ENCODE data around the gene NAGK. TPM values are rescaled to one million over a fixed set of nuclear protein-coding genes. Genes with fewer than 3 reads are reported as not detected.
"Not testable (repeated sequence)": the region's sequence is repeated elsewhere in the genome, so short reads cannot be mapped to it uniquely, and the experiment has no call there.

Gene NAGK
- total RNA-seq, 1 donor from 2014 or later = 102 TPM

GRCh38 chr2:71092491-71093260 is 24.2 kb downstream of the NAGK start:
- peaks cover 35% of the 10 kb centered on the region for H3K27me3 Mint-ChIP-seq
- H3K36me3 Mint-ChIP-seq; DNase-seq (ENCODE audit: extremely low spot score, unreplicated experiment); H3K27ac Mint-ChIP-seq; H3K9me3 Mint-ChIP-seq; H3K4me1 Mint-ChIP-seq (ENCODE audit: unreplicated experiment); H3K4me3 Mint-ChIP-seq: not testable (repeated sequence)

GRCh38 chr2:71100195-71100964 is 31.9 kb downstream of the NAGK start:
- no peak for DNase-seq (ENCODE audit: extremely low spot score, unreplicated experiment)
- H3K36me3 Mint-ChIP-seq = no peaks in the 10 kb centered on the region
- peaks cover 3% of the 10 kb centered on the region for H3K27me3 Mint-ChIP-seq
- H3K4me3 Mint-ChIP-seq = no peak overlapping the region
- TF ChIP-seq, protein P1, sequence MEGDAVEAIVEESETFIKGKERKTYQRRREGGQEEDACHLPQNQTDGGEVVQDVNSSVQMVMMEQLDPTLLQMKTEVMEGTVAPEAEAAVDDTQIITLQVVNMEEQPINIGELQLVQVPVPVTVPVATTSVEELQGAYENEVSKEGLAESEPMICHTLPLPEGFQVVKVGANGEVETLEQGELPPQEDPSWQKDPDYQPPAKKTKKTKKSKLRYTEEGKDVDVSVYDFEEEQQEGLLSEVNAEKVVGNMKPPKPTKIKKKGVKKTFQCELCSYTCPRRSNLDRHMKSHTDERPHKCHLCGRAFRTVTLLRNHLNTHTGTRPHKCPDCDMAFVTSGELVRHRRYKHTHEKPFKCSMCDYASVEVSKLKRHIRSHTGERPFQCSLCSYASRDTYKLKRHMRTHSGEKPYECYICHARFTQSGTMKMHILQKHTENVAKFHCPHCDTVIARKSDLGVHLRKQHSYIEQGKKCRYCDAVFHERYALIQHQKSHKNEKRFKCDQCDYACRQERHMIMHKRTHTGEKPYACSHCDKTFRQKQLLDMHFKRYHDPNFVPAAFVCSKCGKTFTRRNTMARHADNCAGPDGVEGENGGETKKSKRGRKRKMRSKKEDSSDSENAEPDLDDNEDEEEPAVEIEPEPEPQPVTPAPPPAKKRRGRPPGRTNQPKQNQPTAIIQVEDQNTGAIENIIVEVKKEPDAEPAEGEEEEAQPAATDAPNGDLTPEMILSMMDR (conservative IDR thresholded peaks at IDR 0.05) = peak; percentile 83
- H3K9me3 Mint-ChIP-seq = peaks cover 7% of the 10 kb centered on the region
- H3K4me1 Mint-ChIP-seq (ENCODE audit: unreplicated experiment) = no peaks in the 10 kb centered on the region
- H3K27ac Mint-ChIP-seq = no peak overlapping the region

DNA sequence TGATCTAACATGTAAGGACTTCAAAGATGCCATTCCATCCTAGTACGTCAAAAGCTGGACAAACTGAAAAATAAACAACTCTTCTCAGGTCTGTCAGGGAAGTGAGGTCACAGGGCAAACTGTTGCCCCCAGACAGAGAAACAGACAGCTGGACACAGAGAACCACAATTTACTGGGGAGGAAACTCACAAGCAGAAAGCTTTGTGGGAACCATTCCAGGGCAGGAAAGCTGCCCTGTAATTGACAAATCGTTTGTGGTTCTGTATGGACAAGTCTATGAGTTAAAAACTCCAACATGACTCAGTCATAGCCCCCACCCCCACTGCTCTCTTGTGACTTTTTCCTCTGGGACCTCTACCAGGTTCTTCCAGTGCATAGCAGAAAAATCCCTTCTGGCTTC is 33.2 kb downstream of the NAGK start:
- Mint-ChIP-seq H3K27ac (no peak overlapping the region), H3K4me1 (ENCODE audit: unreplicated experiment) (no peaks in the 10 kb centered on the region), H3K4me3 (no peak overlapping the region), H3K27me3 (peaks cover 3% of the 10 kb centered on the region), H3K36me3 (no peaks in the 10 kb centered on the region), H3K9me3 (peaks cover 7% of the 10 kb centered on the region)
- TF ChIP-seq, protein P1 (conservative IDR thresholded peaks at IDR 0.05) = no peak
- DNase-seq (ENCODE audit: extremely low spot score, unreplicated experiment) = no peak

- H3K27me3 Mint-ChIP-seq = peaks cover 3% of the 10 kb centered on the region
- H3K9me3 Mint-ChIP-seq = peaks cover 7% of the 10 kb centered on the region
- no peaks in the 10 kb centered on the region for H3K36me3 Mint-ChIP-seq
- TF ChIP-seq, protein P1 (conservative IDR thresholded peaks at IDR 0.05) = no peak
- no peak overlapping the region for H3K4me3 Mint-ChIP-seq
- no peaks in the 10 kb centered on the region for H3K4me1 Mint-ChIP-seq (ENCODE audit: unreplicated experiment)
- no peak for DNase-seq (ENCODE audit: extremely low spot score, unreplicated experiment)
- peak overlapping the region; percentile 21 for H3K27ac Mint-ChIP-seq
These were observed 34.7 kb downstream of the NAGK start for GRCh38 chr2:71102981-71103681.

GRCh38 chr2:71103809-71104208 is 35.4 kb downstream of the NAGK start:
- Mint-ChIP-seq H3K27me3 (peaks cover 3% of the 10 kb centered on the region), H3K9me3 (peaks cover 7% of the 10 kb centered on the region), H3K27ac (no peak overlapping the region), H3K4me3 (no peak overlapping the region), H3K4me1 (ENCODE audit: unreplicated experiment) (no peaks in the 10 kb centered on the region), H3K36me3 (peaks cover 1% of the 10 kb centered on the region)
- TF ChIP-seq, protein P1 (conservative IDR thresholded peaks at IDR 0.05) = no peak
- DNase-seq (ENCODE audit: extremely low spot score, unreplicated experiment) = no peak

All from type B pancreatic cell (in vitro differentiated cells).